SIG-M5 (cell line): ENCODE measurements around the gene MS4A6E.
"Not testable (repeated sequence)": the region's sequence is repeated elsewhere in the genome, so short reads cannot be mapped to it uniquely, and the experiment has no call there.

Experiments
- DNase-seq: peaks from one replicate; lab custom pipeline; 2025; lab: John Stamatoyannopoulos, UW

The MS4A6E gene

GRCh38 chr11:60336767-60337391 lies 9.8 kb downstream of the MS4A6E start:
- DNase-seq, result no peak

DNA sequence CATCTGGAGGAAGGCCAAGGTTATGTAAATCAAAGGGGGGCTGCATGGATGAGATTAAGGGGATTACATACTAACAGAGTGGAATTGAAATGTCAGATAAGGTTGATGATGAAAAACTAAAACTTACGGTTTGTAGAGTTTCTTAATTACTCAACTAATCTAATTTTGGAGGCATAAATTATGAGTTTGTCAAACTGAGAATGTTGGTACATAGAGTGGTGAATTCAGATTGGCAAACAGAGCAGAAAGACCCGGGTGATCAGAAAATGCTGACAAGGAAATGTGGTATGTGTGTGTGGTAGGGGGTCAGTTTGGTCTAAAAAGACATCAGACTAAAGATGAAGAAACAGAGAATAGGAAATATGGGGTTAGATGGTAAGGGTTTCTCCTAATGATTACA lies 11.0 kb downstream of the MS4A6E start:
- no peak for DNase-seq

DNA sequence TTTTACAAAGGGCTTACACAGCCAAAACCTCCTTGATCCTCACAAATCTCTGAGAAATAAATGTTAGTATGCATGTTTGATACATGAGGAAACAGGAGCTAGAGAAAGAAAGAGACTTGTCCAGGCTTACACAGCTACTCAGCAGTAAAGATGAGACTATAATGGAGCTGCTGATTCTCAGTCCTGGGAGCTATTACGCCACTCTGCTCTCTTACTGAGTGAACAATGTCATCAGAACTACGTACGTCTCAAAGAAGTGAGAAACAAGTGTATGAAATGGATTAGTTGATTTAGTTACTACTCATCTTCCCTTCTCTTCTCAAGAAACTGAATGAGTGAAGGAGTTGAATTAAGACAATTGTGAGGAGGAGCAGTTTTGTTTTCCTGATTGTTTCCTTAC lies 12.3 kb downstream of the MS4A6E start:
- no peak for DNase-seq

DNA sequence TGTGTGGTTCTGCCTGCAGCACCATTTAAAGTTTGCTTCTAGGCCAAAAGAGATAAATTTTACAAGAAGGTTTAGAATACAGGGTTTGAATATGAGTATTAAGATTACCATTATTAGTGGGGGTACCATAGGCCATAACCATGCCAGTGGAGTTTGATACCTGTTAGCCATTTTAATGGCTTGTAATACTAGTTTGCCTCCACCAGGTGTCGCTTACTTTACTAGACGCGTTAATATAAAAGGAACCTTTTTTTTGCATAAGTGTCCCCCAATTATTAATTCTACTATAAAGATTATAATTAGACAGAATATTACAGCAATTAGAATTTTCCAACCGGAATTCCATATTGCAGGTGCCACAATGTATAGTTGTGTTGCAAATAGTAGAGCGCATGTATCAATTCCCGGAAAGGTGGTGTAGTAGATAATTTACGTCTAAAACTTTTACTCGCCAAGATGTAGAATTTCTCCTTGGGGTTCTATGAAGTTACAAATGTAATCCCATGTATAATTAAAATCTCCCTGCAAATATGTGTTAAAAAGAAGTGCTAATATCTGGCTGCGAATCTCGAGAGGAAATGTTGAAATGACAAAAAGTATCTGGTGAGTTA lies 16.1 kb downstream of the MS4A6E start:
- no peak for DNase-seq

- DNase-seq, result no peak
Measured at GRCh38 chr11:60344146-60344545, 17.1 kb downstream of the MS4A6E start.

- no peak for DNase-seq
Measured at GRCh38 chr11:60345489-60345888, 18.4 kb downstream of the MS4A6E start.

DNA sequence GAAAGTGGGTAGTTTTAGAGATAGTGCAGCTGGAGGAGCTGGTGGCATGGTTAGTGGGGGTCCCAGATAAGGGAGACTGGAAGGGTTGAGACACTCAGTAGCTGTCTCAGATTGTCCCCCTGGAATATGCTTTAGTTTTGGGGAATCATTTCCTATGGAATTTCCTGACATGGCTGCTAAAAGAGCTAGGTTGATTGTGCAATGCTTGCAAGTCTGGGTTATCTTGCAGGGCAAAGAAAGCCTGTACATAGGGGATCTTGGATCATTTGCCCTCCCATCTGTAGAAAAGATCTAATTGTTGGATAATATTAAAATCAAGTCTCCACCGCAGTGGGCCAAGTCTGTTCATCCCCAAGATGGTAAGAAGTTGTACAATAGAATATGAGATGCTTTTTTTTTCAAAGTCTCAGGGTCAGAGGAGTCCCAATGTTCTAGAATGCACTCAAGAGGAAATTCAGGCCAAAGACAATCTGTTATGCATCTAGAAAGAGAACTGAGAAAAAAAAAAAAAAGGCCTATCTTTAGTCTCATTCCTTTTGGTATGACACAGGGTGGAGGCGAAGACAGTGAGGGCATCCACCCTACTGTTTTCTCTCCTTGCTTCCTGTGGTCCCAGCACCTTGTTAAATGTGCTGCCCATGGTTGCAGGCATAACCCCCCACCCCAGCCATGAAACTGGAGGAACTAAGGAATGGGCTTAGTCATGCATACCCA lies 20.2 kb downstream of the MS4A6E start:
- no peak for DNase-seq

DNA sequence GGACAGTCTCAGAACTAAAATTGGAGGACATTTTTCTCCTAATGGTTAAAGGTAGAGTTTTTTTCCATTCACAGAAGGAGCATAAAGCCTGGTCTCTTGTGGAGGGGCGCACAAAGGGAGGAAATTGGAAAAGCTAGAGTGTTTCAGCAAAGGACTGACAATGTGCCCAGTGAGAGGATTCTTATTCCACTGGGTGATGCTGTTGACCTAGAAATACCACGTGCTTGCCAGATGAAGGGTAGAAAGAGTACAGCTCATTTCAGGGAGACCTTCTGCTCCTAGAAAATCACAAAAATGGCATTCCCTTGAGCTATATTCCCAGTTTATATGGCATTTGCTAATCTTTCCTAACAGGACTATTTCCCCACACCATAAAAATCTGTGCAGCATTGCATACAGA lies 21.1 kb downstream of the MS4A6E start:
- no peak for DNase-seq

DNA sequence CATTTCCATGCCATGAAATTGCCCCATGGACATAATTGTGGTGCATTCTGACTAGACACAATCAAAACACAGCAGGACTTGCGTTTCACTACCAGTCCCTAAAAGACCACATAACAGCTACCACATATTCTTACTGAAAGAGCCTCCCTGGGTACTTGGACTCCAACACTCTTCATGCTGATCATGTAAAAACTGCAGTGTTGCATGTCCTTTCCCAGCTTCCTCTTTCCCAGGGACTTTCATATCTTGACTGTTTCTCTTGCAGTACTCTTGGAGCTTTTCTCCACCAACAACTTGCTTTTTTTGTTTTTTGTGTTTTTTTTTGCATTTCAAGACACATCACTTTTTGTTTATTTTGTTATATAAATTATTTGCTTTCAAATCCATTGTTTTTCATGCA lies 22.9 kb downstream of the MS4A6E start:
- DNase-seq, result no peak

DNA sequence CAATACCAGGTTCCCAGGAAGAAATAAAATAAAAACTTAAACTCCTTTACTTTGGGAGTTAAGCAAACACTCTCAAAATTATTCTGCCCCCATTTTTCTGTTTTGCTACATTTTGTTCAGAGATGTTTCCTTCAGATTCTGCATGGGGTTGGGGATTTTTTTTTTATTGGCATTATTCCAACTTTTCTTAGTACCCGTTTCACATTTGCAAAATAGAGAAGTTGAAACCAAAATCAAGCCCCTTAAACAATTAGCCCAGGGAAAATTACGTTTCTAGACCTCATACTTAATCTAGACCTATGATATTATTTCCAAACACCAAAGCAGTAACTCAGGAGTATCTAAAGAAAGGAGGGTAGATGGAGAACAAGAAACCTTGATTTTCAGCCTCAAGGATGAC lies 30.7 kb downstream of the MS4A6E start:
- DNase-seq, result no peak

DNA sequence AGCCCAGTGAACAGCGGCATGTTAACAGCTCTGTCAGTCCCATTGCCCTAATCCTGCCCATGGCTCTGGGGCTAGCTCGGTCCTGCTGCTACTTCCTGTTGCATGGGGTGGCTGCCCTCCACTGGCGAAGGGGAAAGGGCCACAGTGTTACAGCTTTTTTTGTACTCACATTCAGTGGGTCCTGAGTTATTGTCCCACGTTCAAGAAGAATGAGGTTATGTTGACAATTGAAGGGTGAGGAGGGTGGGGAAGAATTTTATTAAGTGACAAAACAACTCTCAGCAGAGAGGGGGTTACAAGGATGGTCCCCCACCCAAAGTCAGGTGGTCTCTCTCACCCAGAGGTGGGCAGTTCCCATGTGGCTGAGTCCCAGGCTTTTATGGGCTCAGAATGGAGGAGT lies 33.6 kb downstream of the MS4A6E start:
- DNase-seq, result no peak

DNA sequence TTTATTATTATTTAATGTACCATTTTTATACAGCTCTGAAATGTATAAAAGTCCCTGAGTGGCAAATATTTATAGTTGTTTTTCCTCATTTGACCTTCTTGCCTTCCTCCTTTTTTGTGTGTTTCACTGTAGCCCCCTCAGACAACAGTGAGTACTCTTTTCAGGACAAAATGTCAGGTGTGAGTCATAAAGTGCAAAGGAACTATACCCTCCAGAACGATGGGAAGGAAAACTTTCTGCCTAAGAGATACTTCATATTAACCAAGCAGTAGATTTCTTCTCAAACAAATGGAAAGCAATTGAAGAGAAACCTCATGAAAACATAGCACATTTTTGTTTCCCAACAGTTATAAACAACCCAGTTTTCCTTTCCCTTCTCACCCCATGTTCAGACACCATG lies 35.2 kb downstream of the MS4A6E start:
- no peak for DNase-seq

DNA sequence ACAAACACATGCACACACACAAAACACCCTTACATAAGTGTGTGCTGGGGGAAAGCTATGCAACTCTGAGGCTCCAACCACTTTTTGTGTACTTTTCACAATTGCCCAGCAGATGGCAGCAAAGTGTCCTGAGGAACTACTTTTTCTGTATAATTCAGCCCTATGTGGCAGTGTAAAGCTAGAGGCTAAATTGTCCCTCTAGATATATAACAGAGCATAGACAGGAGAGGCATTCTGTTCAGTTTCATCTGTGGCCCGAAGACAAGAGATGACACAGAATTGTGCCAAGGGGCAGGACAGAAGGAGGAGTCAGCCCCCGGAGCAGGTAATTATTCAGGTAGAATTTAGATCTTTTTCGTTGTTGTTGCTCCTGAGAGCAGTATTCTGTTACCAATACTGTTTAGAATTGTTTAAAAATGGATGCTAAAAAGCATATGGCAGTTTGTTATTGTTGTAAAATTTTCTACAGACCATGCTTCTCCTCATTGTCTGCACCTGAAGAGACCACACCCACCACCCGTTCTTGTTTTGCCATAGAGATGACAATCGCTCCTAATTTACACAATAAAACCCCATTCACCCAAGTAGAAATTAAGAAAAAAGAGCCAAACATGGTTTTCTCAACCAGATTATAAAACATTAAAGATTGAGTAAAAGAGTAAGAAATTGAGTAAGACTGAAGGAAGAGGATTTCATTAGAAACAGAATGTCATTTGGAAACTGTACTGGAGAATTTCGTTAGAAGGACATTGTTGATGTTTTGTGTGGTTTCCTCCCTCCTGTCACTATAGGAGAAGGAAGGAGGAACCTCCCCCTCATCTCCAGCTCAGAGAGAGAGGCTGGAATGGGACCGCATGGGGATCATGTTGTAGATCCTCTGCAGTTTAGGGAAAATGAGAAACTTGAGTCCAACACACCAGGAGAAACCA lies 36.8 kb downstream of the MS4A6E start:
- peak; percentile 43 for DNase-seq

- DNase-seq, result not testable (repeated sequence)
Measured at GRCh38 chr11:60366262-60366904, 39.3 kb downstream of the MS4A6E start.

DNA sequence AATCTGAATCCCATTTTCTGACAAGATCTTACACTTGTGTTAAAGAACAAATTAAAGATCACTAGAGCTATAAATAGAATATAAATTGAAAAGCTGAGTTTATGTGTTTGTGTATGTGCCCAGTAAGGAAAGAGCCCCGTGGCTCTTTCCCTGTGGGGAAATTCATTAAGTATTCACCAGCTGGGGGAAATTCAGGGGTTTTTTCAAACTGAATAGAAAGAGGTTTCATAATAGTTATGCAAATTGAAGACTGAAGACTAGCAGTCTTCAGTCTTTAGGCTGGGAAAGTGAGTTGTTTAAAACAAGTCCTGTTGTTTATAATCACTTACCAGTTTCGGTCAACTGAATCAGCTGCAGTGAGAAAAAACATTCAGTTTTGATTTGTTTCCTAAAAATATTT lies 40.0 kb downstream of the MS4A6E start:
- DNase-seq, result no peak

- DNase-seq, result no peak
Measured at GRCh38 chr11:60367896-60368295, 40.8 kb downstream of the MS4A6E start.

DNA sequence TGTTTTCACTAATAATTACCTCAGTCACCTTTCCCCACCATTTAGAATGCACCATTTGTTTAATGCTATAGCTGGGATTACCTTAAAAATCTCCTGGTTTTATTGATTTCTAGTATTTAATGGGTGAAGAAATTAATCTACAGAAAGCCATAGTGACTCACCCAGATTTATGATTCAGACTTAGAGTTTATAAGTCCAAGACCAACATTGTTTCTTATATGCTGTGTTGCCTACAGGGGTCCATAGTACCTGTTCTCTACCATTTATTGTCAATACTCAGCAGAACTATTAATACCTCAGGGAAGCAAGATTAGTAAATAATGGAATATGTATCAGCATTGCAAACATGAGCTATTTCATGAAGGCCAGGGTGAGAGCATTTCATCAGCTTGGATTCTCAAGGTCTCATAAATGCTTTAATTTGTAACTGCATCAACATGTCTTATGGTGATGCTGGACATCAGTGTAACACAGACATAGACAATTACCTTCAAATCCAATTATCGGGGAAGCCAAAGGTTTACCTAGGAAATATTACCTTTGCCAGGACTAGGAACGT lies 43.3 kb downstream of the MS4A6E start:
- DNase-seq, result no peak

- DNase-seq, result no peak
Measured at GRCh38 chr11:60370811-60371298, 43.8 kb downstream of the MS4A6E start.

GRCh38 chr11:60371386-60371785 lies 44.3 kb downstream of the MS4A6E start:
- DNase-seq, result no peak

DNA sequence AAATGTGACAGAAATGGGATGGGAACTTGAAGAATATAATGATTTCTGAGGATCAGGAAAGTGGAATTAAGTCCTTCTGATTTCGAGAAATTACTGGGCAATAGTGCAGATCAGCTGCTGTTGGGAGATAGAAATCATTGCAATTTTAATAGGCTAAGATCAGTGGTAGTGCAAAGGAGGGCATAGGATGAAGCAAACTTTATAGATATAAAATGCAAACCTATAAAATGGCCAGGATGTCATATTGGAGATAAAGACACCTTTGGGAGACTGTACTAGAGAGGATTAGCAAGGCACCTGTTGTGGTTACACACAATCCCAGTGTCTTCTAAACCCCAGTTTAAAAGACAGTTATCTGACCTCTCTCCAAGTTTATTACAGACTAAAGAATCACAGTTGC lies 44.8 kb downstream of the MS4A6E start:
- DNase-seq, result no peak

DNA sequence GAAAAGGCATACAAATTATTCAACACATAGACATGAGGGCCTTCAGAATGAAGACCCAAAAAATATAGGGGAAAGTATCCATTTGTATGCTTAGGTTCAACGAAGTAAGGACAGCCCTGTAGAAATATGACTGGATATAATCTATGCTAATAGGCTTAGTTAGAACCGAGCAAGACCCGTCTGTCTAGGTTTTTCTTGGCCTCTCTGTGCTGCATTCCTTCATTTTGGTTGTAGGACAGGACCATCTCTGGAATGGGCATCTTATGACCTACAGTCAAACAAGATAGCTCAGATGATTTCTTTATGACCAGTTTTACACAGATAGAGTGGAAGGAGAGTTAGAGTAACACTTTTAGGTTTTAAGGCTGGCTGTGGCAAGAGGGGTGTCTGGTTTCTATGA lies 45.7 kb downstream of the MS4A6E start:
- no peak for DNase-seq
